Sigmoid colon (tissue), 7 donors: ENCODE data around the gene CRTC1. TPM values are rescaled to one million over a fixed set of nuclear protein-coding genes. Genes with fewer than 3 reads are reported as not detected.

Source experiments
- DNase-seq: peaks from one replicate; pipeline ENCODE4 v3.0.0-alpha.2; 2019
- H3K27ac ChIP-seq, 4 donors: fragments of 200-600 bp; sonication (generic); one replicate each; pipeline ENCODE4 v1.5.1; 2016 to 2019; ENCODE audit warnings: mild to moderate bottlenecking in 1 of 4
- H3K27me3 ChIP-seq, 3 donors: fragments of 200-600 bp; sonication (generic); one replicate each; pipeline ENCODE4 v1.5.1; 2019; ENCODE audit warnings: mild to moderate bottlenecking in 1 of 3
- H3K36me3 ChIP-seq, 4 donors: fragments of 200-600 bp; sonication (generic); one replicate each; pipeline ENCODE4 v1.5.1; 2016 to 2019
- H3K4me1 ChIP-seq, 4 donors: fragments of 200-600 bp; sonication (generic); one replicate each; pipeline ENCODE4 v1.5.1; 2017 to 2019
- H3K4me3 ChIP-seq, 4 donors: fragments of 200-600 bp; sonication (generic); one replicate each; pipeline ENCODE4 v1.5.1; 2017 to 2019; ENCODE audit warnings: mild to moderate bottlenecking in 2 of 4, moderate library complexity in 1 of 4
- H3K9me3 ChIP-seq, 4 donors: fragments of 200-600 bp in 3 of 4; sonication (generic) in 3 of 4; one replicate each; pipeline versions ENCODE4 v1.5.1 to v1.6.1; 2013 to 2019
- CTCF ChIP-seq, 4 experiments: fragments of 450-650 bp in 3 of 4; fragments of 200-600 bp in 1 of 4; IDR thresholded peaks; one replicate each; pipeline ENCODE4 v1.5.1; 2016 to 2019; ENCODE audit warnings: antibody characterized with exemption in 4 of 4, mild to moderate bottlenecking in 3 of 4, moderate library complexity in 2 of 4
- EP300 ChIP-seq, 4 donors: sonication (generic); formaldehyde crosslinking; IDR thresholded peaks; one replicate each; pipeline ENCODE4 v1.6.1; 2017; ENCODE audit warnings: antibody characterized with exemption in 4 of 4
- POLR2A ChIP-seq, 2 donors: fragments of 450-650 bp; IDR thresholded peaks; one replicate each; pipeline ENCODE4 v1.6.1; 2016; ENCODE audit warnings: antibody characterized with exemption in 2 of 2, mild to moderate bottlenecking in 2 of 2, moderate library complexity in 2 of 2
- POLR2AphosphoS5 ChIP-seq, 4 donors: sonication (generic); formaldehyde crosslinking; IDR thresholded peaks; one replicate each; pipeline ENCODE4 v1.6.1; 2017; ENCODE audit warnings: antibody characterized with exemption in 4 of 4
- WGBS, 2 donors: extraction: QIAGEN DNeasy Blood & Tissue Kit; methylation state at CpG; one replicate each; pipeline ENCODE4 v1.1.7; 2013; 5-methylcytosine and 5-hydroxymethylcytosine counted together
- intact Hi-C: fragments of 100-400 bp; cut with DNase I; formaldehyde crosslinking; loops from one replicate; pipeline ENCODE4 v1.15.1; 2023
- polyA plus RNA-seq, 3 donors: library from polyadenylated mRNA; stranded (reverse); fragments of 200-250 nt; gene quantifications; one replicate each; pipeline ENCODE4 v1.2.3, GENCODE V29; 2013
- total RNA-seq, 4 donors: library from RNA; depleted of rRNA; stranded (reverse); fragments of >200 nt; gene quantifications; one replicate each; pipeline ENCODE4 v1.1.0, GENCODE V29; 2016
- donor health status: healthy with polysubstance abuse.
- donor health status: Bipolar disorder and iron deficiency.
- donor health status: healthy.

CRTC1 gene
- total and polyA plus RNA-seq, 7 donors, result 2.5 to 8.9 (median 3.6) TPM

- TF ChIP-seq EP300 (IDR thresholded peaks at IDR 0.05) (no peak), POLR2A (IDR thresholded peaks at IDR 0.05) (no peak), POLR2AphosphoS5 (IDR thresholded peaks at IDR 0.05) (no peak), CTCF (IDR thresholded peaks at IDR 0.05) (no peak)
- no peaks in the 10 kb centered on the region for H3K9me3 ChIP-seq
- 87 to 94% methylated on average over 22 of the region's 22 CpGs for WGBS, 2 donors
- peak overlapping the region in 1 of 4 donors; percentile 18 for H3K4me3 ChIP-seq
- peaks cover 0 to 43% (median 37%) of the 10 kb centered on the region in 4 donors for H3K4me1 ChIP-seq
- intact Hi-C loops, result no loop called here
- DNase-seq, result no peak
- H3K27ac ChIP-seq, result peak overlapping the region; percentile 73 to 84 (median 78)
- no peaks in the 10 kb centered on the region for H3K27me3 ChIP-seq
- peaks cover 12 to 38% (median 25%) of the 10 kb centered on the region in 4 donors for H3K36me3 ChIP-seq
Measured at GRCh38 chr19:18665771-18666202, 17.7 kb upstream of the CRTC1 start.

- intact Hi-C loops, result no loop called here
- no peaks in the 10 kb centered on the region for H3K9me3 ChIP-seq
- H3K4me3 ChIP-seq, result peak overlapping the region in 1 of 4 donors; percentile 18
- no peaks in the 10 kb centered on the region for H3K27me3 ChIP-seq
- peaks cover 12 to 42% (median 25%) of the 10 kb centered on the region in 4 donors for H3K36me3 ChIP-seq
- H3K4me1 ChIP-seq, result peaks cover 0 to 43% (median 33%) of the 10 kb centered on the region in 4 donors
- no peak for TF ChIP-seq CTCF (IDR thresholded peaks at IDR 0.05)
- peak overlapping the region; percentile 73 to 84 (median 78) for H3K27ac ChIP-seq
- 74 to 86% methylated on average over 12 of the region's 12 CpGs for WGBS, 2 donors
- no peak for DNase-seq
Measured at GRCh38 chr19:18666317-18666716, 17.2 kb upstream of the CRTC1 start.

GRCh38 chr19:18666784-18667183, 16.7 kb upstream of the CRTC1 start:
- H3K36me3 ChIP-seq, result peaks cover 12 to 42% (median 25%) of the 10 kb centered on the region in 4 donors
- H3K4me3 ChIP-seq, result no peak overlapping the region
- no peaks in the 10 kb centered on the region for H3K27me3 ChIP-seq
- DNase-seq, result no peak
- TF ChIP-seq EP300 (IDR thresholded peaks at IDR 0.05) (no peak), CTCF (IDR thresholded peaks at IDR 0.05) (no peak), POLR2AphosphoS5 (IDR thresholded peaks at IDR 0.05) (no peak), POLR2A (IDR thresholded peaks at IDR 0.05) (no peak)
- intact Hi-C loops, result no loop called here
- 91 to 93% methylated on average over 5 of the region's 5 CpGs for WGBS, 2 donors
- H3K4me1 ChIP-seq, result peaks cover 0 to 48% (median 35%) of the 10 kb centered on the region in 4 donors
- peak overlapping the region; percentile 73 to 84 (median 78) for H3K27ac ChIP-seq
- no peaks in the 10 kb centered on the region for H3K9me3 ChIP-seq

- intact Hi-C loops, result no loop called here
- H3K27me3 ChIP-seq, result no peaks in the 10 kb centered on the region
- WGBS, 2 donors, result 97 to 98% methylated on average over 55 of the region's 55 CpGs
- TF ChIP-seq EP300 (IDR thresholded peaks at IDR 0.05) (no peak), POLR2AphosphoS5 (IDR thresholded peaks at IDR 0.05) (no peak), CTCF (IDR thresholded peaks at IDR 0.05) (no peak), POLR2A (IDR thresholded peaks at IDR 0.05) (no peak)
- DNase-seq, result no peak
- peaks cover 0 to 51% (median 44%) of the 10 kb centered on the region in 4 donors for H3K4me1 ChIP-seq
- no peaks in the 10 kb centered on the region for H3K9me3 ChIP-seq
- H3K27ac ChIP-seq, result no peak overlapping the region
- no peak overlapping the region for H3K4me3 ChIP-seq
- H3K36me3 ChIP-seq, result peaks cover 12 to 42% (median 25%) of the 10 kb centered on the region in 4 donors
Measured at GRCh38 chr19:18667531-18668251, 15.8 kb upstream of the CRTC1 start.
